Mucosa of descending colon (tissue), 3 donors: ENCODE results near the gene PHPT1. TPM values are rescaled to one million over a fixed set of nuclear protein-coding genes. Genes with fewer than 3 reads are reported as not detected.
"Not testable (repeated sequence)": the region's sequence is repeated elsewhere in the genome, so short reads cannot be mapped to it uniquely, and the experiment has no call there.

Experiments
- ATAC-seq: fragments of 200-7000 bp; cut with Tn5 transposase; one replicate; pipeline ENCODE4 v1.9.1; 2020; ENCODE audit warnings: mild to moderate bottlenecking, moderate library complexity
- DNase-seq, 3 donors: peaks; one replicate each; pipeline ENCODE4 v3.0.0-alpha.2; 2020
- H3K36me3 ChIP-seq: fragments of 200-600 bp; one replicate; pipeline ENCODE4 v1.8.0; 2021; ENCODE audit warnings: low read depth, mild to moderate bottlenecking
- H3K4me1 ChIP-seq: fragments of 200-600 bp; one replicate; pipeline ENCODE4 v1.8.0; 2021; ENCODE audit warnings: low read depth, mild to moderate bottlenecking
- H3K4me3 ChIP-seq: fragments of 200-600 bp; one replicate; pipeline ENCODE4 v1.8.0; 2021; ENCODE audit warnings: mild to moderate bottlenecking
- H3K9me3 ChIP-seq: fragments of 200-600 bp; one replicate; pipeline ENCODE4 v1.8.0; 2021; ENCODE audit warnings: mild to moderate bottlenecking
- CTCF ChIP-seq: fragments of 200-600 bp; IDR thresholded peaks from one replicate; pipeline ENCODE4 v1.8.0; 2022; ENCODE audit warnings: antibody characterized with exemption, mild to moderate bottlenecking
- intact Hi-C, 2 donors: fragments of 100-400 bp; cut with DNase I in 1 of 2; cut with micrococcal nuclease in 1 of 2; formaldehyde crosslinking; loops; one replicate each; pipeline versions ENCODE4 v1.11.0 to v1.11.1; 2022; cut with DNase I, micrococcal nuclease
- total RNA-seq, 3 donors: library from RNA; stranded (reverse); fragmentation: NEBNext Ultra II Directional in 2 of 3; extraction: Animal tissue kit (Norgen Biotek cat#: 25700) in 2 of 3; gene quantifications; one replicate each; pipeline versions ENCODE4 v1.2.1 to v1.2.4, GENCODE V29; 2021 to 2023
- donor health status: DM: no; HTN: no; CAD: no; lungs with moderate emphysema.
- donor health status: DM: no; HTN: no; CAD: no.
- donor health status: DM: no; HTN: yes; CAD: no.

The PHPT1 gene
- total RNA-seq, 3 donors from 2014 or later: 96.4 to 163 (median 102) TPM

GRCh38 chr9:136843801-136844740 is 5.1 kb upstream of the PHPT1 start:
- DNase-seq: peak in 2 of 3 donors; percentile 75 to 77
- H3K4me1 ChIP-seq: peaks cover 47% of the 10 kb centered on the region
- ATAC-seq, H3K9me3 ChIP-seq, H3K4me3 ChIP-seq, H3K36me3 ChIP-seq, intact Hi-C loops: not testable (repeated sequence)
- peak; percentile 66 for TF ChIP-seq CTCF

GRCh38 chr9:136844761-136845464 is 4.3 kb upstream of the PHPT1 start:
- no peak for ATAC-seq
- intact Hi-C loops: no loop called here

GRCh38 chr9:136845465-136846260 is 3.5 kb upstream of the PHPT1 start:
- DNase-seq (peak in 1 of 3 donors; percentile 41), ATAC-seq (no peak)
- peaks cover 46% of the 10 kb centered on the region for H3K4me1 ChIP-seq
- H3K36me3 ChIP-seq: no peaks in the 10 kb centered on the region
- intact Hi-C loops: no loop called here
- no peaks in the 10 kb centered on the region for H3K9me3 ChIP-seq
- H3K4me3 ChIP-seq: no peak overlapping the region
- no peak for TF ChIP-seq CTCF

More at GRCh38 chr9:136844761-136845464, 4.3 kb upstream of the PHPT1 start:
- peak in 1 of 3 donors; percentile 44 for DNase-seq
- Histone ChIP-seq H3K4me3 (no peak overlapping the region), H3K9me3 (no peaks in the 10 kb centered on the region), H3K4me1 (peaks cover 49% of the 10 kb centered on the region), H3K36me3 (no peaks in the 10 kb centered on the region)
- TF ChIP-seq CTCF: no peak

GRCh38 chr9:136846376-136847087 is 2.7 kb upstream of the PHPT1 start:
- intact Hi-C loops: no loop called here
- DNase-seq: peak in 1 of 3 donors; percentile 48
- ATAC-seq: no peak

More at GRCh38 chr9:136846376-136847087, 2.7 kb upstream of the PHPT1 start:
- Histone ChIP-seq H3K4me1 (peaks cover 38% of the 10 kb centered on the region), H3K9me3 (no peaks in the 10 kb centered on the region), H3K36me3 (no peaks in the 10 kb centered on the region), H3K4me3 (no peak overlapping the region)
- TF ChIP-seq CTCF: no peak
